Endometrial microvascular endothelial cells (primary cell): ENCODE results near the gene TMEM37. TPM values are rescaled to one million over a fixed set of nuclear protein-coding genes. Genes with fewer than 3 reads are reported as not detected.

Experiments used
- in situ Hi-C: cut with HindIII; loops from 2 replicates; pipeline ENCODE4 v1.10.0; 2017; ENCODE audit warnings: low sequenced_read_pairs, low pct_unique_long_range_greater_than_20kb; ENCODE audit errors: inconsistent ontology term
- total RNA-seq: library from RNA; depleted of rRNA; stranded (reverse); fragments of >200 nt; gene quantifications from one replicate; pipeline ENCODE4 v1.2.3, GENCODE V29; 2015; ENCODE audit errors: inconsistent ontology term

TMEM37 gene
- total RNA-seq, 1 donor from 2014 or later = 0.74 TPM

GRCh38 chr2:119469661-119470297 lies 38.1 kb downstream of the TMEM37 start:
- in situ Hi-C loops = loop anchor here (10.0 kb wide), 1 partner anchor 55 kb away; no protein-coding TSS in a partner anchor

DNA sequence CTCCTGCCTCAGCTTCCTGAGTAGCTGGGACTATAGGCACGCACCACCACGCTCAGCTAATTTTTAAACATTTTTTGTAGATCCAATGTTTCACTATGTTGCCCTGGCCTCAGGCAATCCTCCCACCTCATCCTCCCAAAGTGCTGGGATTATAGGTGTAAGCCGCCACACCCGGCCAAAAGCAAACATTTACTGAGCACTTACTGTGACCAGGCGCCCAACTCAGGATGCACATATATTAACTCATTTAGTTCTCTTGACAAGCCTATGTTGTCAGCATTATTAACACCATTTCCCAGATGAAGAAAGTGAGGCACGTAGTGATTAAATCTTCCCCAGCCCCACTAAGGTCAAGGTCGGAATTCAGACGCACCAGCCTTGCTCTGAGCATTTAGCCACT lies 41.1 kb downstream of the TMEM37 start:
- in situ Hi-C loops = loop anchor here (10.0 kb wide), 1 partner anchor 58 kb away; no protein-coding TSS in a partner anchor

DNA sequence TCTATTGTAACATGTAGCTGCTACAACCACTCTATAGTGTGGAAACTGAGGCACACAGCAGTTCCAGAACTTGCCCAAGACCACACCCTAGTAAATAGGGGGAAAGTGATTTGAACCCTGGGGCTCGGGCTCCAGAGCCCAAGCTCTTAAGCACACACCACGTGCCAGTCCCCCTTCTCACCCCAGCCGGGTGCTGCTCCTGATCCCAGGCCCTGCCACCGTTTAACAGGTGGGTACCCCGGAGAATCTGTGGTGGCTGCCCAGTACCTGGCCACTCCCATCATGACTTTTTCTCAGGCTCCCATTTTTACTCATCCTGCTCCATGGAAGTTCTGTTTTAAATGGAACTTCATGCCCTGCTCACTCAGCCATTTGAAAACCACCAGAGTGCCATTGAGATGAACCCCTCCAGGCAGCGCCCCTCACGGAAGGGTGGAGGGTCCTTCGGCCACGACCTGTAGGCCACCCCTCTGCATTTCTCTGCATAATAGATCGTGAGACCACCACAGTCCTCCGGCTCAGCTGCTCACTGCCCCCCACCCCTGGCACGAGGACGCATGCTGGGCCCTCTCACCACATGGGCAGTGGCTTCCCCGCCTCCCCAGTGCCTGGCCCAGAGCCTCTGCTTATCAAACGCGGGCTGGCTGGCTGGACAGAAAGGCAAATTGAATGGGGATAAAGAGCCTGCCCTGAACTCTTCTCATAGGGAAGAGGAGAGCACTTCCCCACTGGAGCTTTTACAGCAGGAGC lies 42.1 kb downstream of the TMEM37 start:
- in situ Hi-C loops = loop anchor here (10.0 kb wide), 1 partner anchor 59 kb away; no protein-coding TSS in a partner anchor

- in situ Hi-C loops = loop anchor here (10.0 kb wide), 1 partner anchor 60 kb away; no protein-coding TSS in a partner anchor
Observed at GRCh38 chr2:119474371-119475224, 42.9 kb downstream of the TMEM37 start.

DNA sequence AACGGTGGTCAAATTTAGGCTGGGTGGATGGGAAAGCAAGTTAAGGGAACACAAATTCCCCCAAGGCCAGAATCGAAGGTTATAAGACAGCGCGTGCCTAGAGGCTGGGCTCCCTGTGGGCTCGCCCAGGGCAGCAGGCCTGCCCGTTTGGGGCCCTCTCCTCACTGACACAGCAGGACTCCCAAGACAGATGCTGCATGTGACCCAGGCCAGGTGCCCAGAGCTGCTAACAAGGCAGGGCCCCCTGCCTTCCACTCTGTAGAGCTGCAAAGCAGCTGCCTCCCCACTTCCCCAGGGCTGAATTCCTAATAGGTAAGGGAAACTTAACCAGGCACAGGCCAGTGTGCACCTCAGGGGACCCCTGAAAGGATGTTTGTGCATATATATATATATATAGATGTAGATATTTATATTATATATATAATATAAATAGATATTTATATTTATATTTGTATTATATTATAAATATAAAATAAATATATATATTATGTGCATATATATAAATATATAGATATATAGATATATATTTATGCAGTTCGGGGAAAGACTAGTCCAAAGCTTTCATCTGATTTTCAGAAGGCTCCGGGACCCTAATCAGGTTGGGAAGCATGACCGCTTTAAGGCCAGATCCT lies 43.7 kb downstream of the TMEM37 start:
- in situ Hi-C loops = loop anchor here (10.0 kb wide), 1 partner anchor 61 kb away; no protein-coding TSS in a partner anchor

DNA sequence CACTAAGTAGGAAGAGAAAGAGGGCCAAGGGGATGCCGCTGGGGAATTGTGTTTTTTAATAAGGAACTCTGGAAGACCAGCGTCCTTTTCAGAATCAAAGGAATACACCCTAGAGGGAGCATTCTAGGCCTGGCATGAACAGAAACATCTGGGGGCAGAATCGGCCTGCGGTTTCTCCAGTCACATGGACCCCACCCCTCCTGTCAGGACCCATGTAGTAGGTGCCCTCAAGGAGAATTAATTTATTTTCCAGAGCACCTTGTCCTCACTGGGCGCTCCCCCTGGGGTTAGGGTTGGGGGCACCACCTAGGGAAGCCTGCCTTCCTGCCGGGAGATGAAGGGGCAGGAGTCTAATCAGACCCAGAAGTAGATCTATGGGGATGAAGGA lies 44.2 kb downstream of the TMEM37 start:
- in situ Hi-C loops = loop anchor here (10.0 kb wide), 1 partner anchor 61 kb away; no protein-coding TSS in a partner anchor

- in situ Hi-C loops = loop anchor here (10.0 kb wide), 1 partner anchor 62 kb away; no protein-coding TSS in a partner anchor
Observed at GRCh38 chr2:119476301-119477112, 44.9 kb downstream of the TMEM37 start.

DNA sequence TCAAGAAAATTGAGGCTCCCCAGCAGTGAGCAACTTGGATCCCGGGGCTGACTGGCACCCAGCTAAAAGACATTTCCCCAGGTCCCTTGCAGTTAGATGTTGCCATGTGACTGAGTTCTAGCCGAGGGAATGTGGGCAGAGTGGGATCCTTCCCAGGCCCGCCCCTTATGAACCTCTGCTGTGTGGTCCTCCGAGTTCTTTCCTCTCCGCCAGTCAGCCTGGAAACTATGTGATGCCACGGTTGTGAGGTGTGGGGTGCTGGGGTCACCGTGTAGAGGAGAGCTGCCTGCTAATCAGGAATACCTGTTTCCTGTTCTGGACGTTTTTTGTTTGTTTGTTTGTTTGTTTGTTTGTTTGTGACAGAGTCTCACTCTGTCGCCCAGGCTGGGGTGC lies 45.5 kb downstream of the TMEM37 start:
- in situ Hi-C loops = loop anchor here (10.0 kb wide), 1 partner anchor 62 kb away; no protein-coding TSS in a partner anchor

DNA sequence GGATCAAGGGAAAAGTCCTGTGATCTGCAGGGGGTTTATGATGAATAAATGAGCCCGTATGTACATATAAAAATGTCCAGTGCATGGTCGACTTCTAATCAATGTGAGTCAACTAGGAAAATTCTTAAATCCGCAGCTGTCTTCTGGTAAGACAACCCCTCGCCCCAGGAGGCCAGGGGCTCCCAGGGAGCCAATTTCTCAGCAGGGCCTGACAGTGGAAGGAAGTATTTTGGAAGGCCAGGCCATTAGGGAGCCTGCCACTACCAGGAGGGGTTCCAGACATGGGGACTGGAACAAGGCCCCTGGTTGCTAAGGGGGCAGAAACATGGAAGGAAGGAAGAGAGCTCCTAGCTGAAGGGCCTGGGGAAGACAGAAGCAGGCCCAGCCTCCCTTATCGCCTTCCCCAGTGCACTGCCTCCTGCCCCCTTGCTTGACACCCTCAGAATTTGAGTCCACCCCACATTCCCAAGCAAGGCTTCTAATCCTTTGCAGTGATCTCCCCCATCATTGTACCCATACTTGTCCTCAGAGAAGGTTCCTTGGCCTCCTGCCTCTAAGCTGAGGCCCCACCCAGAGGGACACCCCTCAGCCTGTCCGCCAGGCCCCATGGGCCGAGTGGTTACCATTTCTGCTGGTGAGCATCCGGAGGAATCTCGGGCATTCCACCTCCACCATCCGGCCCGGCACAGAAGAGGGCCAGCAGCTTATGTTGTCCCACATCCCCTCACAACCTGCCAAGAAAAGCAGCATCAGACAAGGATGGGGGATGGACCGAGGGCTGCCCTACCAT lies 46.7 kb downstream of the TMEM37 start:
- in situ Hi-C loops = loop anchor here (10.0 kb wide), 1 partner anchor 64 kb away; no protein-coding TSS in a partner anchor

DNA sequence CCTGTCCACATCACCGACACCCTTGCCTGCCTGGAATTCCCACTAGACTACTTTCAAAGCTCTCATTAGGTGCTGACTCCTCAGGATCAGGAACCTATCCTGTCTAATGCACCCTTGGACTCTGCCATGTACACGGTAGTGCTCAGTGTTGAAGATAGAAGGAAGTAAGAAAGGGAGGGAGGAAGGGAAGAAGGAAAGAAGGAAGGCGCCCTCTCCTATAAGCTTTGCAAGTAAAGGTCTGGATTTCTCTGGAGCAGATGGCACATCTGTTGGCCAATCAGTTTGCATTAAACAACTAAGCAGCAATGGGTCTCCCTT lies 47.3 kb downstream of the TMEM37 start:
- in situ Hi-C loops = loop anchor here (10.0 kb wide), 1 partner anchor 64 kb away; no protein-coding TSS in a partner anchor

- in situ Hi-C loops = no loop called here
Observed at GRCh38 chr2:119480184-119480583, 48.5 kb downstream of the TMEM37 start.

GRCh38 chr2:119480718-119481142 lies 49.1 kb downstream of the TMEM37 start:
- in situ Hi-C loops = no loop called here

- in situ Hi-C loops = no loop called here
Observed at GRCh38 chr2:119481501-119482455, 50.1 kb downstream of the TMEM37 start.

GRCh38 chr2:119482481-119483394 lies 51.1 kb downstream of the TMEM37 start:
- in situ Hi-C loops = no loop called here

DNA sequence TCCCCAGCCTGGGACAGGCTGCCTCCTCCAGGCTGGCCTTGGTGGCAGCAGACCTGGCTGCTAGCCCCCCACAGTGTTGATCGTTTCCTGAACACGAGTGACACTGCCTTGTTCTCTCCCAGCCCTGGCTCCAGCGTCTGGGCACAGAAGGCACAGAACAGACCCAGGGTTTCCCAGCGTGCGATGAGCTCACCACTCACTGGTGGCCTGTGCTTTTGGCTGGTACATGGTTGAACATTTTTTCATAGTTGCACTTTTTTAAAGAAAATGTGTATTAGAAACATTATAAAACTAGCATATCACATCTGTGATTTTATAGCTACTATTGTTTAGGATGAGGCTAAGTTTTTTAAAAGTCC lies 51.7 kb downstream of the TMEM37 start:
- in situ Hi-C loops = no loop called here
